Gastroesophageal sphincter (tissue), 3 donors: ENCODE data around the gene CDH4.

Experiments used
- CTCF ChIP-seq, 4 experiments: fragments of 200-600 bp in 2 of 4; fragments of 450-650 bp in 2 of 4; sonication (generic) in 1 of 4; IDR thresholded peaks; one replicate each; pipeline ENCODE4 v1.5.1; 2017 to 2019; ENCODE audit warnings: antibody characterized with exemption in 4 of 4, mild to moderate bottlenecking in 2 of 4, moderate library complexity in 2 of 4
- POLR2A ChIP-seq, 2 donors: fragments of 450-650 bp; IDR thresholded peaks; one replicate each; pipeline ENCODE4 v1.6.1; 2017; ENCODE audit warnings: antibody characterized with exemption in 2 of 2, mild to moderate bottlenecking in 2 of 2, moderate library complexity in 1 of 2

GRCh38 chr20:61628480-61628879 is 376.4 kb downstream of the CDH4 start:
- TF ChIP-seq CTCF (IDR thresholded peaks at IDR 0.05), result no peak
- TF ChIP-seq POLR2A (IDR thresholded peaks at IDR 0.05), result no peak
